Keratinocyte (primary cell): Measurements from ENCODE around the gene C1orf232.

Source experiments
- EZH2 ChIP-seq: IDR thresholded peaks from one replicate; pipeline ENCODE4 v1.6.1; 2012; ENCODE audit warnings: inconsistent platforms, mild to moderate bottlenecking, low read length, moderate library complexity
- TF ChIP-seq, protein P1 (sequence below), 3 experiments: IDR thresholded peaks in 1 of 3; conservative IDR thresholded peaks in 1 of 3; optimal IDR thresholded peaks in 1 of 3; 2 replicates in 2 of 3; 3 replicates in 1 of 3; pipeline versions ENCODE3 to v1.5.1; 2011; ENCODE audit warnings: low read length in 3 of 3, mild to moderate bottlenecking in 3 of 3, moderate library complexity in 2 of 3, control low read depth in 1 of 3, inconsistent platforms in 1 of 3; ENCODE audit not compliant: insufficient read depth in 2 of 3; ENCODE audit errors: extremely low read depth in 1 of 3

DNA sequence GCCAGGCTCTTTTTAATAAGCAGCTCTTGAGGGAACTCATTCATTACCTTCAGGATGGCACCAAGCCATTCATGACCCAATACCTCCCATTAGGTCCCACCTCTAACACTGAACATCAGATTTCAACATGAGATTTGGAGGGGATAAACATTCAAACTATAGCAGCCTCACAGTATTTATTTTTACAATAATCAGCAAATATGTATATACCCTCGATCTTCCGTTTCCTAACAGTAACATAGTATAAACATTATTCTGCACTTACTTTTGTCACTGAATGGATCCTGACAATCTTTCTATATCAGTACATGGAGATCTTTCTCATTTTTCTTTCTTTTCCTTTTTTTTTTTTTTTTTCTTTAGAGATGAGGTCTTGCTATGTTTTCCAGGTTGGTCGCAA lies 27.0 kb upstream of the C1orf232 start:
- TF ChIP-seq, protein P1, sequence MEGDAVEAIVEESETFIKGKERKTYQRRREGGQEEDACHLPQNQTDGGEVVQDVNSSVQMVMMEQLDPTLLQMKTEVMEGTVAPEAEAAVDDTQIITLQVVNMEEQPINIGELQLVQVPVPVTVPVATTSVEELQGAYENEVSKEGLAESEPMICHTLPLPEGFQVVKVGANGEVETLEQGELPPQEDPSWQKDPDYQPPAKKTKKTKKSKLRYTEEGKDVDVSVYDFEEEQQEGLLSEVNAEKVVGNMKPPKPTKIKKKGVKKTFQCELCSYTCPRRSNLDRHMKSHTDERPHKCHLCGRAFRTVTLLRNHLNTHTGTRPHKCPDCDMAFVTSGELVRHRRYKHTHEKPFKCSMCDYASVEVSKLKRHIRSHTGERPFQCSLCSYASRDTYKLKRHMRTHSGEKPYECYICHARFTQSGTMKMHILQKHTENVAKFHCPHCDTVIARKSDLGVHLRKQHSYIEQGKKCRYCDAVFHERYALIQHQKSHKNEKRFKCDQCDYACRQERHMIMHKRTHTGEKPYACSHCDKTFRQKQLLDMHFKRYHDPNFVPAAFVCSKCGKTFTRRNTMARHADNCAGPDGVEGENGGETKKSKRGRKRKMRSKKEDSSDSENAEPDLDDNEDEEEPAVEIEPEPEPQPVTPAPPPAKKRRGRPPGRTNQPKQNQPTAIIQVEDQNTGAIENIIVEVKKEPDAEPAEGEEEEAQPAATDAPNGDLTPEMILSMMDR (optimal IDR thresholded peaks at IDR 0.05 in 1 of 3, IDR thresholded peaks at IDR 0.05 in 1 of 3, conservative IDR thresholded peaks at IDR 0.05 in 1 of 3; ENCODE audit: extremely low read depth in 1 of 3, insufficient read depth in 2 of 3, low read length in 3 of 3): no peak
- no peak for TF ChIP-seq EZH2
